A549 (cell line): ENCODE data around the gene SEMA4A. TPM values are rescaled to one million over a fixed set of nuclear protein-coding genes. Genes with fewer than 3 reads are reported as not detected.

Source experiments
- ATAC-seq, 2 experiments: fragments of 200-7000 bp in 1 of 2; fragments of >200 bp in 1 of 2; cut with Nextera tagmentation in 1 of 2; cut with Tn5 transposase in 1 of 2; 3 replicates each; pipeline versions ENCODE4 v1.8.0 to v1.9.1; 2018 to 2020; ENCODE audit warnings: mild to moderate bottlenecking in 1 of 2, moderate library complexity in 1 of 2
- CTCF ChIA-PET: fragments of 300-600 bp; sonication (Branson Sonifier 250); formaldehyde crosslinking; extraction: SDS; loops from one replicate; lab custom pipeline; 2021; ENCODE audit warnings: antibody characterized with exemption, inconsistent platforms; lab: Yijun Ruan, JAX
- POLR2A ChIA-PET: fragments of 350-600 bp; formaldehyde crosslinking; extraction: SDS; loops from one replicate; lab custom pipeline; 2021; ENCODE audit warnings: antibody characterized with exemption, inconsistent platforms; lab: Yijun Ruan, JAX
- DNase-seq, 2 experiments: peaks; one replicate each; pipeline versions ENCODE4 v3.0.0 to v3.0.0-alpha.2; 2011 to 2016; ENCODE audit warnings: low read depth in 1 of 2, low spot score in 1 of 2
- FAIRE-seq: peaks from 2 replicates; lab custom pipeline; 2011; peaks lifted over from hg19 to GRCh38; lab: Jason Lieb, UNC
- H3K27ac ChIP-seq, 2 experiments: fragments of >200 bp; sonication (Bioruptor Twin); formaldehyde crosslinking; 3 replicates each; pipeline ENCODE4 v1.5.1; 2016 to 2017
- H3K4me1 ChIP-seq: fragments of >200 bp; sonication (Bioruptor Twin); formaldehyde crosslinking; 3 replicates; pipeline ENCODE4 v1.6.1; 2016
- H3K4me2 ChIP-seq: fragments of >200 bp; sonication (Bioruptor Twin); formaldehyde crosslinking; 3 replicates; pipeline ENCODE4 v1.6.1; 2016
- H3K4me3 ChIP-seq: fragments of >200 bp; sonication (Bioruptor Twin); formaldehyde crosslinking; 3 replicates; pipeline ENCODE4 v1.5.1; 2016
- H3K9me3 ChIP-seq: fragments of >200 bp; sonication (Bioruptor Twin); formaldehyde crosslinking; 3 replicates; pipeline ENCODE4 v1.6.1; 2016
- BHLHE40 ChIP-seq: IDR thresholded peaks from 2 replicates; pipeline ENCODE4 v1.6.1; 2012; ENCODE audit warnings: low read depth, low read length, inconsistent platforms
- CBX2 ChIP-seq: fragments of 200-600 bp; sonication (generic); IDR thresholded peaks from 2 replicates; pipeline ENCODE4 v1.6.1; 2016; ENCODE audit warnings: low read depth, mild to moderate bottlenecking, borderline replicate concordance
- CBX8 ChIP-seq: fragments of 200-600 bp; sonication (generic); IDR thresholded peaks from 2 replicates; pipeline ENCODE4 v1.6.1; 2016
- CHD2 ChIP-seq: fragments of 150-350 bp; IDR thresholded peaks from 2 replicates; pipeline ENCODE4 v1.6.1; 2014; ENCODE audit warnings: low read length; ENCODE audit not compliant: partially characterized antibody
- ELK1 ChIP-seq: fragments of 150-350 bp; IDR thresholded peaks from 2 replicates; pipeline ENCODE4 v1.6.1; 2014; ENCODE audit warnings: low read depth, mild to moderate bottlenecking, low read length
- EP300 ChIP-seq, 2 experiments: fragments of >200 bp; sonication (Bioruptor Twin); formaldehyde crosslinking; IDR thresholded peaks; 2 replicates in 1 of 2; 3 replicates in 1 of 2; pipeline ENCODE4 v1.6.1; 2016 to 2017
- ESRRA ChIP-seq: fragments of 150-350 bp; IDR thresholded peaks from 2 replicates; pipeline ENCODE4 v1.6.1; 2014; ENCODE audit warnings: mild to moderate bottlenecking, low read length, borderline replicate concordance
- FOSB ChIP-seq: fragments of 250-450 bp; sonication (Bioruptor Pico); IDR thresholded peaks from 2 replicates; pipeline ENCODE4 v1.5.0; 2020; ENCODE audit warnings: mild to moderate bottlenecking, moderate library complexity
- FOSL2 ChIP-seq, 2 experiments: fragments of 450-650 bp in 1 of 2; fragments of >200 bp in 1 of 2; sonication (Bioruptor Twin) in 1 of 2; formaldehyde crosslinking; IDR thresholded peaks; 2 replicates each; pipeline versions ENCODE4 v1.5.0 to v1.6.1; 2016 to 2020; ENCODE audit warnings: mild to moderate bottlenecking in 1 of 2, moderate library complexity in 1 of 2
- GATA3 ChIP-seq: IDR thresholded peaks from 2 replicates; pipeline ENCODE4 v1.6.1; 2012; ENCODE audit warnings: borderline replicate concordance
- HDAC2 ChIP-seq: fragments of 200-600 bp; sonication (generic); IDR thresholded peaks from 2 replicates; pipeline ENCODE4 v1.6.1; 2016
- HOXA7 ChIP-seq: fragments of 250-450 bp; sonication (Bioruptor Pico); IDR thresholded peaks from 2 replicates; pipeline ENCODE4 v1.5.0; 2020; ENCODE audit warnings: mild to moderate bottlenecking, moderate library complexity
- HOXB5 ChIP-seq: fragments of 250-450 bp; sonication (Bioruptor Pico); IDR thresholded peaks from 2 replicates; pipeline ENCODE4 v1.5.0; 2020; ENCODE audit warnings: mild to moderate bottlenecking, moderate library complexity
- KDM1A ChIP-seq: fragments of 200-600 bp; sonication (generic); IDR thresholded peaks from 2 replicates; pipeline ENCODE4 v1.6.1; 2016; ENCODE audit warnings: low read depth, mild to moderate bottlenecking
- MAFK ChIP-seq: fragments of 450-650 bp; IDR thresholded peaks from 2 replicates; pipeline ENCODE4 v1.6.1; 2014; ENCODE audit not compliant: partially characterized antibody
- MAZ ChIP-seq: fragments of 150-350 bp; IDR thresholded peaks from 2 replicates; pipeline ENCODE4 v1.6.1; 2014; ENCODE audit warnings: antibody characterized with exemption, low read depth, low read length, borderline replicate concordance
- MYC ChIP-seq: IDR thresholded peaks from 2 replicates; pipeline ENCODE4 v1.6.1; 2012; ENCODE audit warnings: mild to moderate bottlenecking, inconsistent platforms, low read length, improper control_type of control experiment, borderline replicate concordance
- NR3C1 ChIP-seq: fragments of >200 bp; sonication (Bioruptor Twin); formaldehyde crosslinking; IDR thresholded peaks from 3 replicates; pipeline ENCODE4 v1.6.1; 2017
- POLR2AphosphoS2 ChIP-seq: conservative IDR thresholded peaks from 2 replicates; pipeline ENCODE4 v1.6.1; 2012; ENCODE audit warnings: low read length, improper control_type of control experiment, inconsistent platforms
- RCOR1 ChIP-seq: fragments of 150-350 bp; IDR thresholded peaks from 2 replicates; pipeline ENCODE4 v1.6.1; 2014; ENCODE audit warnings: antibody characterized with exemption, low read length, low read depth
- RNF2 ChIP-seq: fragments of 200-600 bp; sonication (generic); IDR thresholded peaks from 2 replicates; pipeline ENCODE4 v1.6.1; 2016; ENCODE audit warnings: low read depth, mild to moderate bottlenecking, antibody characterized with exemption, moderate library complexity, borderline replicate concordance
- TFCP2L1 ChIP-seq: fragments of 250-450 bp; sonication (Bioruptor Pico); IDR thresholded peaks from 2 replicates; pipeline ENCODE4 v1.5.0; 2021; ENCODE audit warnings: mild to moderate bottlenecking
- ZC3H11A ChIP-seq: fragments of 450-650 bp; IDR thresholded peaks from 2 replicates; pipeline ENCODE4 v1.6.1; 2014; ENCODE audit warnings: antibody characterized with exemption, mild to moderate bottlenecking
- ZFP36 ChIP-seq: fragments of 450-650 bp; IDR thresholded peaks from 2 replicates; pipeline ENCODE4 v1.6.1; 2014; ENCODE audit warnings: borderline replicate concordance; ENCODE audit not compliant: partially characterized antibody
- ZSCAN20 ChIP-seq: fragments of 250-450 bp; sonication (Bioruptor Pico); IDR thresholded peaks from 2 replicates; pipeline ENCODE4 v1.8.0; 2022; ENCODE audit warnings: mild to moderate bottlenecking, moderate library complexity
- WGBS: methylation state at CpG from one replicate; pipeline ENCODE4 v1.1.6; 2017; ENCODE audit errors: missing lambda C conversion rate; 5-methylcytosine and 5-hydroxymethylcytosine counted together
- polyA plus RNA-seq, 4 experiments: library from polyadenylated mRNA; depleted of rRNA in 3 of 4; stranded (reverse); fragments of >200 nt; fragmentation: RNase III in 1 of 4; extraction: RNeasy Plus Mini Kit Qiagen cat#74134 plus additional on column Dnase treatment in 1 of 4; gene quantifications; 2 replicates in 3 of 4; 3 replicates in 1 of 4; pipeline ENCODE4 v1.2.3, GENCODE V29; 2011 to 2017

The SEMA4A gene
- polyA plus RNA-seq, 2 of the 4 experiments (the other 2 are of a cell fraction), result 0.04 to 0.27 TPM

GRCh38 chr1:156110252-156110651 is 43.1 kb upstream of the SEMA4A start:
- H3K4me3 ChIP-seq, result no peak overlapping the region
- no peak for DNase-seq
- no peak for ATAC-seq
- WGBS, result 69% methylated on average over 2 of the region's 2 CpGs
- no peak for FAIRE-seq
- H3K4me2 ChIP-seq, result no peak overlapping the region
- H3K27ac ChIP-seq, result peak overlapping the region in 1 of 2 experiments; percentile 36; a peak in 1 of 6 replicates
- TF ChIP-seq ELK1 (no peak), MYC (no peak), KDM1A (peak; percentile 71; the same call in 1 of the 2 replicates), TFCP2L1 (CRISPR knock-in tag) (no peak), HDAC2 (0 out of 2 replicates have a peak, but pooled peaks have one; percentile 39), FOSB (CRISPR knock-in tag) (no peak), ZC3H11A (no peak), POLR2AphosphoS2 (no peak), MAFK (no peak)
- peaks cover 60% of the 10 kb centered on the region for H3K4me1 ChIP-seq
- ChIA-PET POLR2A (no interaction called here), CTCF (interaction anchor here (0.9 to 29.4 kb wide), 4 partner anchors 14 to 43 kb away, joined by 3 to 2239 read pairs (median 14); partner anchors contain the start of genes LMNA and SEMA4A)
- H3K9me3 ChIP-seq, result no peaks in the 10 kb centered on the region

DNA sequence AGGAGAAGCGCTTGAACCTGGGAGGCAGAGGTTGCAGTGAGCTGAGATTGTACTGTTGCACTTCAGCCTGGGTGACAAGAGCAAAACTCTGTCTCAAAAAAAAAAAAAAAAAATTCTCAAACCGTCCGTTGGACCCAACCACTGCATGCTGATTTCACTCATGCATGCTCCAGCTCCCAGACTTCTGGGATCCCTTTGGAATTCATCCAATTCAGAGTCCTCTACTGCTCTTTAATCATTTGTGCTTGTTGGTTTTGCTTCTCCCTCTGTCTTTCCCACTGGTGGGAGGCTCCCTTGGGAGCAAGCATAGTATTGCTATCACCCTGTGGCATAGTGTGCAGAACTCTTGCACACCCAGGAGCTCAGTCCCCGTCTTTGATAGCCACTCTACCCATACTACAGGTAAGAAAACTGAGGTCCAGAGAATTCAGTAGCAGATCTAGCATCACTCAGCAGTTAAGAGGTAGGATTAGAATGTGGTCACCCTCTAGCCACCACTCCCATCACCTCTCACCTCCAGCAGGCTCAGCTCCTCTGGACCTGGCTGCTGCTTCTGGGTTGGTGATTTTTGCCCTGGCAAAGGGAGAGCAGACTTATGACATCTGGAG is 41.9 kb upstream of the SEMA4A start:
- no peak overlapping the region for H3K4me3 ChIP-seq
- no peaks in the 10 kb centered on the region for H3K9me3 ChIP-seq
- no peak overlapping the region for H3K4me2 ChIP-seq
- peak overlapping the region; percentile 10 to 95; a peak in 5 of 6 replicates for H3K27ac ChIP-seq
- DNase-seq (no peak), ATAC-seq (no peak), FAIRE-seq (no peak)
- CTCF ChIA-PET, result interaction anchor here (1.1 to 54.8 kb wide), 5 partner anchors 16 to 114 kb away, joined by 3 to 2239 read pairs (median 9); partner anchors contain the start of gene MEX3A
- TF ChIP-seq BHLHE40 (no peak), KDM1A (peak; percentile 95), HDAC2 (peak; percentile 67; the same call in 1 of the 2 replicates)
- POLR2A ChIA-PET, result interaction anchor here (0.8 to 1.3 kb wide), 2 partner anchors 12 to 14 kb away, joined by 3 to 4 read pairs; no protein-coding TSS in a partner anchor
- peaks cover 51% of the 10 kb centered on the region for H3K4me1 ChIP-seq
- 85% methylated on average over 4 of the region's 4 CpGs for WGBS

- ChIA-PET CTCF (interaction anchor here (1.1 to 54.8 kb wide), 5 partner anchors 17 to 113 kb away, joined by 3 to 2239 read pairs (median 9); partner anchors contain the start of gene MEX3A), POLR2A (interaction anchor here (0.6 to 4.8 kb wide), 3 partner anchors 9 to 15 kb away, joined by 3 to 108 read pairs (median 3); no protein-coding TSS in a partner anchor)
- no peak for TF ChIP-seq ZFP36
- TF ChIP-seq ELK1, result no peak
- no peak for TF ChIP-seq ESRRA
- TF ChIP-seq ZSCAN20 (CRISPR knock-in tag), result no peak
- TF ChIP-seq MAZ, result no peak
- TF ChIP-seq RCOR1, result no peak
- TF ChIP-seq FOSL2 (IDR thresholded peaks at IDR 0.05), result no peak
- TF ChIP-seq FOSL2 (CRISPR knock-in tag; IDR thresholded peaks at IDR 0.05), result no peak
- TF ChIP-seq RNF2, result no peak
- TF ChIP-seq TFCP2L1 (CRISPR knock-in tag), result no peak
- TF ChIP-seq HOXB5 (CRISPR knock-in tag), result no peak
- TF ChIP-seq CHD2, result no peak
- no peak for TF ChIP-seq ZC3H11A
- TF ChIP-seq KDM1A, result no peak
- TF ChIP-seq HOXA7 (CRISPR knock-in tag), result no peak
- no peak for TF ChIP-seq NR3C1
- TF ChIP-seq CBX8, result no peak
- no peak for TF ChIP-seq CBX2
- TF ChIP-seq GATA3, result no peak
- no peak for TF ChIP-seq EP300 (IDR thresholded peaks at IDR 0.05)
- Histone ChIP-seq H3K27ac (peak overlapping the region; percentile 95 to 98), H3K4me3 (no peak overlapping the region), H3K4me1 (peaks cover 51% of the 10 kb centered on the region), H3K9me3 (no peaks in the 10 kb centered on the region), H3K4me2 (peak overlapping the region; percentile 91)
- 81% methylated on average over 10 of the region's 10 CpGs for WGBS
- ATAC-seq, result no peak
- FAIRE-seq, result no peak
- DNase-seq, result no peak
Measured at GRCh38 chr1:156112276-156113137, 40.9 kb upstream of the SEMA4A start.
